GM10248 (cell line): ENCODE results near the gene PPP4R4.
A peak's percentile ranks its signal among the peaks of the same experiment; 100 is the strongest.

ENCODE experiments used
- CTCF ChIA-PET: fragments of 300-600 bp; sonication (Branson Sonifier 250); formaldehyde crosslinking; extraction: SDS; loops from one replicate; lab custom pipeline; 2021; ENCODE audit warnings: antibody characterized with exemption; lab: Yijun Ruan, JAX
- POLR2A ChIA-PET: fragments of 350-650 bp; sonication (Branson Sonifier 250); formaldehyde crosslinking; extraction: SDS; loops from one replicate; lab custom pipeline; 2020; ENCODE audit warnings: antibody characterized with exemption; lab: Yijun Ruan, JAX
- DNase-seq: peaks from one replicate; pipeline ENCODE4 v3.0.0; 2012; ENCODE audit errors: extremely low spot score
- CTCF ChIP-seq: IDR thresholded peaks from 2 replicates; pipeline ENCODE4 v1.5.1; 2012; ENCODE audit warnings: mild to moderate bottlenecking, low read depth; ENCODE audit errors: extremely low read depth, missing control alignments, control extremely low read depth

Gene PPP4R4

GRCh38 chr14:94164685-94165431, 9.3 kb upstream of the PPP4R4 start:
- no peak for TF ChIP-seq CTCF
- ChIA-PET CTCF (interaction anchor here (2.2 to 2.4 kb wide), 2 partner anchors 17 to 33 kb away, joined by 5 to 7 read pairs; no protein-coding TSS in a partner anchor), POLR2A (no interaction called here)
- DNase-seq = no peak

GRCh38 chr14:94165744-94166143, 8.4 kb upstream of the PPP4R4 start:
- TF ChIP-seq CTCF = no peak
- POLR2A ChIA-PET = no interaction called here
- CTCF ChIA-PET = interaction anchor here (1.5 to 2.4 kb wide), 2 partner anchors 29 to 34 kb away, joined by 5 to 7 read pairs; no protein-coding TSS in a partner anchor
- no peak for DNase-seq

GRCh38 chr14:94170136-94170535, 4.0 kb upstream of the PPP4R4 start:
- CTCF ChIA-PET = interaction anchor here (0.9 to 4.1 kb wide), 8 partner anchors 9 to 38 kb away, joined by 3 to 17 read pairs (median 4); no protein-coding TSS in a partner anchor
- POLR2A ChIA-PET = no interaction called here
- no peak for DNase-seq
- no peak for TF ChIP-seq CTCF

GRCh38 chr14:94171208-94171607, 2.9 kb upstream of the PPP4R4 start:
- ChIA-PET POLR2A (no interaction called here), CTCF (interaction anchor here (1.8 to 4.1 kb wide), 4 partner anchors 8 to 39 kb away, joined by 5 to 17 read pairs (median 10); no protein-coding TSS in a partner anchor)
- no peak for DNase-seq
- no peak for TF ChIP-seq CTCF

- no peak for DNase-seq
- ChIA-PET POLR2A (no interaction called here), CTCF (no interaction called here)
- no peak for TF ChIP-seq CTCF
Observed at GRCh38 chr14:94172545-94172944, 1.6 kb upstream of the PPP4R4 start.

- ChIA-PET CTCF (no interaction called here), POLR2A (no interaction called here)
- no peak for TF ChIP-seq CTCF
- peak; percentile 10 for DNase-seq
Observed at GRCh38 chr14:94173471-94173884, 644 bp upstream of the PPP4R4 start.
